DOHH2 (cell line): ENCODE measurements around the gene RAB33A.

Experiments used
- H3F3A ChIP-seq: fragments of 200-600 bp; sonication (generic), shearing (Covaris generic); 2 replicates; pipeline ENCODE4 v1.6.0; 2016; ENCODE audit warnings: antibody characterized with exemption, mild to moderate bottlenecking; ENCODE audit not compliant: control insufficient read depth, insufficient read depth
- H3K27ac ChIP-seq: fragments of 200-600 bp; sonication (generic); 2 replicates; pipeline ENCODE4 v1.5.1; 2014; ENCODE audit warnings: low read depth, mild to moderate bottlenecking, low read length, moderate library complexity
- H3K27me3 ChIP-seq: fragments of 200-600 bp; sonication (generic); 2 replicates; pipeline ENCODE4 v1.6.1; 2014; ENCODE audit warnings: mild to moderate bottlenecking, low read length, mixed read lengths; ENCODE audit not compliant: control insufficient read depth
- H3K36me3 ChIP-seq: fragments of 200-600 bp; sonication (generic); 2 replicates; pipeline ENCODE4 v1.6.1; 2014; ENCODE audit warnings: mild to moderate bottlenecking, low read length, moderate library complexity, mixed read lengths; ENCODE audit not compliant: control insufficient read depth
- H3K4me1 ChIP-seq: fragments of 200-600 bp; sonication (generic); 2 replicates; pipeline ENCODE4 v1.6.1; 2014; ENCODE audit warnings: mild to moderate bottlenecking, low read length, mixed read lengths; ENCODE audit not compliant: control insufficient read depth
- H3K4me2 ChIP-seq: fragments of 200-600 bp; sonication (generic); 2 replicates; pipeline ENCODE4 v1.6.0; 2014; ENCODE audit warnings: mild to moderate bottlenecking, low read length, moderate library complexity
- H3K4me3 ChIP-seq: fragments of 200-600 bp; sonication (generic); 2 replicates; pipeline ENCODE4 v1.5.1; 2014; ENCODE audit warnings: mild to moderate bottlenecking, low read length, mixed read lengths
- H3K79me2 ChIP-seq: fragments of 200-600 bp; sonication (generic); 2 replicates; pipeline ENCODE4 v1.6.1; 2014; ENCODE audit warnings: mild to moderate bottlenecking, low read length, mixed read lengths; ENCODE audit not compliant: control insufficient read depth
- H3K9me2 ChIP-seq: fragments of 200-600 bp; sonication (generic); replicated peaks from 2 replicates; pipeline ENCODE4 v1.6.1; 2014; ENCODE audit warnings: mild to moderate bottlenecking, low read length, mixed read lengths; ENCODE audit not compliant: control insufficient read depth
- H3K9me3 ChIP-seq: fragments of 200-600 bp; sonication (generic); 2 replicates; pipeline ENCODE4 v1.6.1; 2014; ENCODE audit warnings: antibody characterized with exemption, low read length, mixed read lengths; ENCODE audit not compliant: control insufficient read depth, insufficient read depth
- H4K20me1 ChIP-seq: fragments of 200-600 bp; sonication (generic); 2 replicates; pipeline ENCODE4 v1.6.0; 2014; ENCODE audit warnings: low read depth, mild to moderate bottlenecking, antibody characterized with exemption, low read length, moderate library complexity; ENCODE audit not compliant: control insufficient read depth, insufficient read depth
- EZH2phosphoT487 ChIP-seq: fragments of 200-600 bp; sonication (generic); IDR thresholded peaks from 2 replicates; pipeline ENCODE4 v1.6.1; 2017; ENCODE audit warnings: borderline replicate concordance, mild to moderate bottlenecking, antibody characterized with exemption, low read length, moderate library complexity, mixed read lengths
- TF ChIP-seq, protein P1 (sequence below): fragments of 200-600 bp; sonication (generic); IDR thresholded peaks from one replicate; pipeline ENCODE4 v1.5.1; 2014; ENCODE audit warnings: antibody characterized with exemption, mild to moderate bottlenecking, low read depth, low read length; ENCODE audit not compliant: poor library complexity, severe bottlenecking

RAB33A gene

DNA sequence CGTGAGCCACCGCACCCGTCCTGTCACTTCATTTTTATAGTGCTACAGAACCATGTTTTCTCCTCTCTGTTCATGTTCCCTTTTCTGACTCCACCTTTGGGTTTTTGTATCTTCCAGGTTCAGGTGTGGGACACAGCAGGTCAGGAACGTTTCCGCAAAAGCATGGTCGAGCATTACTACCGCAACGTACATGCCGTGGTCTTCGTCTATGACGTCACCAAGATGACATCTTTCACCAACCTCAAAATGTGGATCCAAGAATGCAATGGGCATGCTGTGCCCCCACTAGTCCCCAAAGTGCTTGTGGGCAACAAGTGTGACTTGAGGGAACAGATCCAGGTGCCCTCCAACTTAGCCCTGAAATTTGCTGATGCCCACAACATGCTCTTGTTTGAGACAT lies 12.4 kb downstream of the RAB33A start:
- Histone ChIP-seq H3K4me1 (peaks cover 68% of the 10 kb centered on the region), H3F3A (peaks cover 27% of the 10 kb centered on the region), H3K4me2 (peak overlapping the region; percentile 75), H4K20me1 (no peaks in the 10 kb centered on the region), H3K9me3 (no peaks in the 10 kb centered on the region), H3K9me2 (no peaks in the 10 kb centered on the region), H3K4me3 (peak overlapping the region; percentile 59), H3K36me3 (peaks cover 33% of the 10 kb centered on the region), H3K79me2 (peaks cover 33% of the 10 kb centered on the region), H3K27ac (peak overlapping the region; percentile 94), H3K27me3 (no peaks in the 10 kb centered on the region)
- TF ChIP-seq, protein P1, sequence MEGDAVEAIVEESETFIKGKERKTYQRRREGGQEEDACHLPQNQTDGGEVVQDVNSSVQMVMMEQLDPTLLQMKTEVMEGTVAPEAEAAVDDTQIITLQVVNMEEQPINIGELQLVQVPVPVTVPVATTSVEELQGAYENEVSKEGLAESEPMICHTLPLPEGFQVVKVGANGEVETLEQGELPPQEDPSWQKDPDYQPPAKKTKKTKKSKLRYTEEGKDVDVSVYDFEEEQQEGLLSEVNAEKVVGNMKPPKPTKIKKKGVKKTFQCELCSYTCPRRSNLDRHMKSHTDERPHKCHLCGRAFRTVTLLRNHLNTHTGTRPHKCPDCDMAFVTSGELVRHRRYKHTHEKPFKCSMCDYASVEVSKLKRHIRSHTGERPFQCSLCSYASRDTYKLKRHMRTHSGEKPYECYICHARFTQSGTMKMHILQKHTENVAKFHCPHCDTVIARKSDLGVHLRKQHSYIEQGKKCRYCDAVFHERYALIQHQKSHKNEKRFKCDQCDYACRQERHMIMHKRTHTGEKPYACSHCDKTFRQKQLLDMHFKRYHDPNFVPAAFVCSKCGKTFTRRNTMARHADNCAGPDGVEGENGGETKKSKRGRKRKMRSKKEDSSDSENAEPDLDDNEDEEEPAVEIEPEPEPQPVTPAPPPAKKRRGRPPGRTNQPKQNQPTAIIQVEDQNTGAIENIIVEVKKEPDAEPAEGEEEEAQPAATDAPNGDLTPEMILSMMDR: no peak
- TF ChIP-seq EZH2phosphoT487: no peak

DNA sequence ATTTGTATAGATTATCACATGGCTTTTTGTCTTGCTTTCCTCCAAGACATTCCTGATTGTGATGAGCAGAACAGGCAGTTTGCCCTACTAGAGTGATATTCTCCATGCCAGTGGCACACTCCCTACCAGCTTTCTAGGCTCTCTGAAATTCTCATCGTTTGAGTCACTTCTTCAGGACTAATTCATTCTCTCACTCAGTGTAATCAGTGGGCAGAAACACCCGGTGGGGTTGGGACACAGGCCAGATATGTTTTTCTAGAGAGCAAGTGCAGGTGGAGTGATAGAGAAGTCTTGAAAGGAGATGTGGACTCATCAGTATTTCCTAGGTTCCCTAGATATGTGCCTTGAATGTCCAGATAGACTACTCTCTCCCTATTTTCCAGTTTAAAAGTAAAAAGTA lies 13.1 kb downstream of the RAB33A start:
- Histone ChIP-seq H3F3A (peaks cover 27% of the 10 kb centered on the region), H3K9me2 (no peaks in the 10 kb centered on the region), H4K20me1 (no peaks in the 10 kb centered on the region), H3K27ac (peak overlapping the region; percentile 94), H3K36me3 (peaks cover 26% of the 10 kb centered on the region), H3K4me2 (peak overlapping the region; percentile 75), H3K4me1 (peaks cover 62% of the 10 kb centered on the region), H3K27me3 (no peaks in the 10 kb centered on the region), H3K4me3 (no peak overlapping the region), H3K79me2 (peaks cover 26% of the 10 kb centered on the region), H3K9me3 (no peaks in the 10 kb centered on the region)
- TF ChIP-seq EZH2phosphoT487: no peak
- TF ChIP-seq, protein P1: no peak

DNA sequence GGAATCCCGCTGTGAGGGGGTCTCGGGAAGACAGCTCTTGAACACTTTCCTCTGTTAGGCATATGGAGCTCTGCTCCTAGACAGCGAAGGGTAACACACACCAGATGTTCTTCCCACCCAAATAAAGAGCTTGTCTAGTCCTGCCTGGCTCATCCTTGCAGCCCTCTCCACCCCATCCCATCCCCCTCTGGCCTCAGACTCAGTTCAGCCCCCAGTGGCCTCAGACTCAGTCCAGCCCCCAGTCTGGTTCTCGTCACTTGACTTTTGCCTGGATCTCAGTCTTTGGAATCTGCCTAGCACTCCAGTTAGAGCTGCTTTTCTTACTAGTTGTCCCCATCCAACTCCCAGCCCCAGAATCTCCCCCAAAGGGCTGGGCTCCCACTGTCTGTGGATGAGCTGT lies 14.9 kb downstream of the RAB33A start:
- TF ChIP-seq, protein P1: no peak
- no peak for TF ChIP-seq EZH2phosphoT487
- no peaks in the 10 kb centered on the region for H3K9me2 ChIP-seq
- no peaks in the 10 kb centered on the region for H3K9me3 ChIP-seq

DNA sequence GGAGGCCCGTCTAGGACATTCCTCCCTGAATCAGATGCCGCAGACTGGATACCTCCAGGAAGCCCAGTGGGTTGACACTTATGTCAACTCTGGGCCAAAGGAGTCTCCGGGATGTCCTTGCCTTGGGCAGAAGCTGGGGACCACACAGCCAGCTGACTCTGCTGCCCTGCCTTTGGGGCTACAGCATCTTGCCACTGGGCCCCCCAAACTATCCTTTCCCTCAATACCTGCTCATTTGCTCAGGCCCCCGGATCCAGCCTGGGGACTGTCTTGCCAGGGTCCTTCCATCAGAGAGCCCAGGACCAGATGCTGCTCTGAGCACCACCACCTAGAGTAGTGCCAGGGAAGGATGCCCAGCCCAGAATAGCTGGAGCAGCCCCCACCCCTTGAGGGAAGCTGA lies 19.0 kb downstream of the RAB33A start:
- Histone ChIP-seq H3K9me2 (no peaks in the 10 kb centered on the region), H3K27ac (no peak overlapping the region), H3K4me3 (no peak overlapping the region), H3K4me2 (no peak overlapping the region), H4K20me1 (no peaks in the 10 kb centered on the region), H3K36me3 (no peaks in the 10 kb centered on the region; the same call in 1 of the 2 replicates), H3K79me2 (no peaks in the 10 kb centered on the region), H3K27me3 (no peaks in the 10 kb centered on the region), H3F3A (0 out of 2 replicates have a peak, but pooled peaks cover under 1% of the 10 kb centered on the region), H3K4me1 (peaks cover 22% of the 10 kb centered on the region), H3K9me3 (no peaks in the 10 kb centered on the region)
- TF ChIP-seq, protein P1: no peak
- no peak for TF ChIP-seq EZH2phosphoT487

More for the DNA sequence above, 14.9 kb downstream of the RAB33A start:
- peaks cover 22% of the 10 kb centered on the region for H3F3A ChIP-seq
- no peak overlapping the region for H3K4me3 ChIP-seq
- no peaks in the 10 kb centered on the region for H4K20me1 ChIP-seq
- no peak overlapping the region for H3K4me2 ChIP-seq
- H3K27me3 ChIP-seq: no peaks in the 10 kb centered on the region
- peaks cover 49% of the 10 kb centered on the region for H3K4me1 ChIP-seq
- no peak overlapping the region for H3K27ac ChIP-seq
- peaks cover 18% of the 10 kb centered on the region for H3K36me3 ChIP-seq
- H3K79me2 ChIP-seq: peaks cover 10% of the 10 kb centered on the region
